ENCODE data around the gene UBIAD1.

DNA sequence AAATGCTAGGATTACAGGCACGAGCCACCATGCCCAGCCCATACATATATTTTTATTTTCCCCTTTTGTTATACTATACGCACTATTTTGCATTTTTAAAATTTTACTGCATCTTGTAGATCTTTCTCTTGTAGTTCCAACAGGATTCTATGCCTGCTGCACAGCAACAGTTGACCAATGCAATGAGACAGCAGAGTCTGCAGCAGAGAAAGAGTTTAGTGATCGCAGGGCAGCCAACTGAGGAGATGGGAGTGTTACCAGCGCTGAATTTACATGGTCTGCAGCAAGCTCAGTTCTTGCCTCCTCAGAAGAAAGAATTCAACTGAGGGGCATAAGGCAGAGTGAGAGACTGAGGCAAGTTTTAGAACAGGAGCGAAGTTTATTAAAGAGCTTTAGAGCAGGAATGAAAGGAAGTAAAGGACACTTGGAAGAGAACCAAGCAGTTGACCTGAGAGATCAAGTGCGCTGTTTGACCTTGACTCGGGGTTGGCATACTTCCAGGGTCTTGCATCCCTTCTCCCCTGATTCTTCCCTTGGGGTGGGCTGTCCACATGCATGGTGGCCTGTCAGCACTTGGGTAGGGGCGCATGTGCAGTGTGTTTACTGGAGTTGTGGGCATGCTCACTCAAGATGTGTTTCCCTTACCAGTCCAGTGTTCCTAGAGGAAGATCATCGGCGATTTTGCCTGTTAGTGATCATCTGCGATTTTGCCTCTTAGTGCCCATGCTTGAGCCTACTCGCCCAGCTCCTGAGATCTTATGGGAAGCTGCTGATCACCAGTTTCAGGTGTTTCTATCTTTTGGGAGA lies 6.5 kb upstream of the UBIAD1 start:
- TF ChIP-seq PAX5 (IDR thresholded peaks at IDR 0.05; ENCODE audit: insufficient read depth, low read length, severe bottlenecking) (no peak), POLR2A (IDR thresholded peaks at IDR 0.05; ENCODE audit: low read depth, low read length) (no peak), POLR2AphosphoS5 (IDR thresholded peaks at IDR 0.05; ENCODE audit: low read depth, low read length) (no peak), TAF1 (IDR thresholded peaks at IDR 0.05; ENCODE audit: low read depth, low read length) (no peak)

All from GM12891 (cell line).